ENCODE results near the gene KIF1B.

GRCh38 chr1:10291705-10292104, 81.3 kb downstream of the KIF1B start:
- no peak for TF ChIP-seq SREBF1 (IDR thresholded peaks at IDR 0.05; ENCODE audit: borderline replicate concordance, low read depth, low read length)
- no peak for TF ChIP-seq NCOA6 (IDR thresholded peaks at IDR 0.05)
- no peak for TF ChIP-seq CTCF (IDR thresholded peaks at IDR 0.05 in 2 of 3, conservative IDR thresholded peaks at IDR 0.05 in 1 of 3; ENCODE audit: insufficient read depth in 2 of 3, low read depth in 1 of 3, low read length in 3 of 3)
- TF ChIP-seq ATF1 (CRISPR knock-in tag; IDR thresholded peaks at IDR 0.05): no peak
- TF ChIP-seq ATF1 (tag; IDR thresholded peaks at IDR 0.05): no peak
- no peak for TF ChIP-seq FOSL1 (tag; conservative IDR thresholded peaks at IDR 0.05)
- no peak for TF ChIP-seq NCOR1 (IDR thresholded peaks at IDR 0.05)
- no peak for TF ChIP-seq ERF (CRISPR knock-in tag; IDR thresholded peaks at IDR 0.05)
- TF ChIP-seq ZNF263 (CRISPR knock-in tag; IDR thresholded peaks at IDR 0.05; ENCODE audit: borderline replicate concordance): no peak
- no peak for TF ChIP-seq MYNN (IDR thresholded peaks at IDR 0.05)
- no peak for TF ChIP-seq MYNN (CRISPR knock-in tag; IDR thresholded peaks at IDR 0.05)
- TF ChIP-seq MAX (CRISPR knock-in tag; IDR thresholded peaks at IDR 0.05): no peak
- TF ChIP-seq PKNOX1 (IDR thresholded peaks at IDR 0.05): no peak
- no peak for TF ChIP-seq TARDBP (IDR thresholded peaks at IDR 0.05)
- TF ChIP-seq CEBPB (tag; IDR thresholded peaks at IDR 0.05): no peak
